Natural killer cell (primary cell): ENCODE data around the gene FAM25A. TPM values are rescaled to one million over a fixed set of nuclear protein-coding genes. Genes with fewer than 3 reads are reported as not detected.
"Not testable (repeated sequence)": the region's sequence is repeated elsewhere in the genome, so short reads cannot be mapped to it uniquely, and the experiment has no call there.

Experiments used
- ATAC-seq, 3 donors: fragments of 150-1000 bp in 2 of 3; fragments of 200-7000 bp in 1 of 3; cut with Tn5 transposase; 1 replicate in 1 of 3; 2 replicates in 2 of 3; pipeline ENCODE4 v1.10.0; 2021; ENCODE audit warnings: mild to moderate bottlenecking in 2 of 3, moderate library complexity in 2 of 3
- DNase-seq, 2 donors: peaks; one replicate each; pipeline versions ENCODE4 v3.0.0 to v3.0.0-alpha.2; 2013 to 2021; ENCODE audit warnings: mixed read lengths in 1 of 2
- H3K27ac ChIP-seq: one replicate; pipeline ENCODE4 v1.5.1; 2013; ENCODE audit warnings: mild to moderate bottlenecking, low read length
- H3K27me3 ChIP-seq: one replicate; pipeline ENCODE4 v1.6.1; 2013; ENCODE audit warnings: low read length; ENCODE audit not compliant: control insufficient read depth, insufficient read depth
- H3K36me3 ChIP-seq: one replicate; pipeline ENCODE4 v1.6.1; 2013; ENCODE audit warnings: low read length; ENCODE audit not compliant: control insufficient read depth, insufficient read depth
- H3K4me1 ChIP-seq: one replicate; pipeline ENCODE4 v1.6.1; 2013; ENCODE audit warnings: low read length; ENCODE audit not compliant: control insufficient read depth, insufficient read depth
- H3K4me3 ChIP-seq: one replicate; pipeline ENCODE4 v1.5.1; 2013; ENCODE audit warnings: low read length
- H3K9me3 ChIP-seq: one replicate; pipeline ENCODE4 v1.6.1; 2013; ENCODE audit warnings: low read length; ENCODE audit not compliant: control insufficient read depth, insufficient read depth
- H3K27ac Mint-ChIP-seq, 2 donors: one replicate each; pipeline ENCODE4 v1.8.0; 2022; ENCODE audit warnings: mild to moderate bottlenecking in 2 of 2, mixed read lengths in 2 of 2, moderate library complexity in 1 of 2
- H3K27me3 Mint-ChIP-seq, 2 donors: one replicate each; pipeline ENCODE4 v1.8.0; 2022; ENCODE audit warnings: low read depth in 2 of 2, mixed read lengths in 2 of 2
- H3K36me3 Mint-ChIP-seq: one replicate; pipeline ENCODE4 v1.8.0; 2022; ENCODE audit warnings: mixed read lengths
- H3K4me1 Mint-ChIP-seq, 2 donors: one replicate each; pipeline ENCODE4 v1.8.0; 2022; ENCODE audit warnings: mixed read lengths in 2 of 2
- H3K4me3 Mint-ChIP-seq: one replicate; pipeline ENCODE4 v1.8.0; 2022; ENCODE audit warnings: mild to moderate bottlenecking, moderate library complexity, mixed read lengths
- H3K9me3 Mint-ChIP-seq, 2 donors: one replicate each; pipeline ENCODE4 v1.8.0; 2022; ENCODE audit warnings: mixed read lengths in 2 of 2
- WGBS: methylation state at CpG from one replicate; pipeline ENCODE4 v1.1.7; 2013; ENCODE audit warnings: missing lambda C conversion rate; ENCODE audit not compliant: insufficient coverage; 5-methylcytosine and 5-hydroxymethylcytosine counted together
- intact Hi-C: fragments of 100-400 bp; cut with micrococcal nuclease; formaldehyde crosslinking; loops from one replicate; pipeline ENCODE4 v1.14.2; 2022
- total RNA-seq, 4 donors: library from RNA; stranded (reverse); fragments of 120-200 nt in 1 of 4; gene quantifications; one replicate each; pipeline versions ENCODE4 v1.2.3 to v1.2.4, GENCODE V29; 2013 to 2022
- TF ChIP-seq, protein P1 (sequence below): fragments of 200-600 bp; IDR thresholded peaks from one replicate; pipeline ENCODE4 v1.8.0; 2022; ENCODE audit warnings: antibody characterized with exemption

Gene FAM25A
- total RNA-seq, 3 donors from 2014 or later (not counting 1 experiment from before 2014, with no cell fraction given), result not detected

DNA sequence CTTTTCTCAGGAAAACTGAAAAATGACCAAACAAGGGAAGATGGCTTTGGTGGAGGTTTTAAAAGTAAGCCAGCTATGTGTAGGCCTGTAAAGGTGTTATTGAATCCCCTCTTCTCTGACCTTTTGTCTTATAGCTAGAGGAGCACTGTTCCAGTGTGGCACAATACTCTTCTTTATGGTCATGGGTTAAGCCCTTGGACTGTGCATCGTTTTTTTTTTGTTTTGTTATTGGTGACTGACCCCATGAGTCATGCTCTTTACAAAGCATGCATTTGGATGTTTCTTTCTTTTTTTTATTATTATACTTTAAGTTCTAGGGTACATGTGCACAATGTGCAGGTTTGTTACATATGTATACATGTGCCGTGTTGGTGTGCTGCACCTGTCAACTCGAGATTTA is 19.6 kb upstream of the FAM25A start:
- Mint-ChIP-seq H3K4me1 (no peaks in the 10 kb centered on the region), H3K36me3 (no peaks in the 10 kb centered on the region), H3K27me3 (peaks cover 4 to 8% of the 10 kb centered on the region in 2 donors), H3K27ac (no peak overlapping the region), H3K4me3 (no peak overlapping the region), H3K9me3 (no peaks in the 10 kb centered on the region)
- H3K36me3 ChIP-seq, result no peaks in the 10 kb centered on the region
- TF ChIP-seq, protein P1, sequence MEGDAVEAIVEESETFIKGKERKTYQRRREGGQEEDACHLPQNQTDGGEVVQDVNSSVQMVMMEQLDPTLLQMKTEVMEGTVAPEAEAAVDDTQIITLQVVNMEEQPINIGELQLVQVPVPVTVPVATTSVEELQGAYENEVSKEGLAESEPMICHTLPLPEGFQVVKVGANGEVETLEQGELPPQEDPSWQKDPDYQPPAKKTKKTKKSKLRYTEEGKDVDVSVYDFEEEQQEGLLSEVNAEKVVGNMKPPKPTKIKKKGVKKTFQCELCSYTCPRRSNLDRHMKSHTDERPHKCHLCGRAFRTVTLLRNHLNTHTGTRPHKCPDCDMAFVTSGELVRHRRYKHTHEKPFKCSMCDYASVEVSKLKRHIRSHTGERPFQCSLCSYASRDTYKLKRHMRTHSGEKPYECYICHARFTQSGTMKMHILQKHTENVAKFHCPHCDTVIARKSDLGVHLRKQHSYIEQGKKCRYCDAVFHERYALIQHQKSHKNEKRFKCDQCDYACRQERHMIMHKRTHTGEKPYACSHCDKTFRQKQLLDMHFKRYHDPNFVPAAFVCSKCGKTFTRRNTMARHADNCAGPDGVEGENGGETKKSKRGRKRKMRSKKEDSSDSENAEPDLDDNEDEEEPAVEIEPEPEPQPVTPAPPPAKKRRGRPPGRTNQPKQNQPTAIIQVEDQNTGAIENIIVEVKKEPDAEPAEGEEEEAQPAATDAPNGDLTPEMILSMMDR, result no peak
- no peaks in the 10 kb centered on the region for H3K27me3 ChIP-seq
- no peaks in the 10 kb centered on the region for H3K9me3 ChIP-seq
- 90% methylated on average over 1 of the region's 3 CpGs for WGBS
- intact Hi-C loops, result no loop called here
- DNase-seq, result no peak
- no peak overlapping the region for H3K4me3 ChIP-seq
- no peaks in the 10 kb centered on the region for H3K4me1 ChIP-seq
- ATAC-seq, result no peak
- H3K27ac ChIP-seq, result no peak overlapping the region

DNA sequence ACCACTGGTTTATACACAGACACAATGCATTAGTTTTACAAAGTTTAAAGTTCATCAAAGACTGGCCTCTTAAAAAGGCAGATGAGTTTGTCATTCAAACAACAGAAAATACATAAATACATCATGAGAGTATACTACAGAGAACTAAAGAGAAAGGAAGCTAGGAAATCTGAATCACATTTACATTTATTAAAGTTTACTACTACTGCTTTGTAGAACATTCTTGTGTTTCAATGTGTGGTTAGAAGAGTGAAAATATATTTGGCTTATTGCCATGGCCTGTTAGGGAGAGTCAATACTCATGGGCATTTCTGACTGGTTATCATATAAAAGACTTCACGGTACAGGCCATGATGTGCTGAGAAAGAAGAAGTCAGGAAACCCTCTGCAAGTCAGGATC is 13.0 kb upstream of the FAM25A start:
- H3K27ac Mint-ChIP-seq, H3K27me3 Mint-ChIP-seq: not testable (repeated sequence)

DNA sequence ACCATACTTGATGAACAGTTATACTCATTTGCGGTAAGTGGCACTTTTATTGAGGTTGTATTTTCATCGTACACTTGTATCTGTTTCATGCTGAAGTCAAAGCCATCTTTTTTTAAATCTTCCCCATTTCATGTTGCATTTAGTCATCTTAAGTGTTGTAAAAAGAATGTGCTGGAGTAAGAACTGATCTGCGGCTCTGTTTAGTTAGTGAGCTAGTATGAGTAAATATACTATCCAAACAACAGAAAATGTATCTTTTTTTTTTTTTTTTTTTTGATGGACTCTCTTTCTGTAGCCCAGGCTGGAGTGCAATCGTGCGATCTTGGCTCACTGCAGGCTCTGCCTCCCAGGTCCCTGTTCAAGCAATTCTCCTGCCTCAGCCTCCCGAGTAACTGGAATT is 12.4 kb upstream of the FAM25A start:
- H3K4me1 ChIP-seq, ATAC-seq, DNase-seq, H3K36me3 Mint-ChIP-seq, intact Hi-C loops, H3K27me3 Mint-ChIP-seq, H3K27ac Mint-ChIP-seq, H3K27ac ChIP-seq, H3K27me3 ChIP-seq, H3K4me3 ChIP-seq, H3K36me3 ChIP-seq, H3K9me3 ChIP-seq, H3K4me1 Mint-ChIP-seq, H3K4me3 Mint-ChIP-seq, H3K9me3 Mint-ChIP-seq: not testable (repeated sequence)
- 100% methylated on average over 1 of the region's 6 CpGs for WGBS

More for the DNA sequence above, 13.0 kb upstream of the FAM25A start:
- H3K4me3 Mint-ChIP-seq, H3K36me3 ChIP-seq, H3K9me3 ChIP-seq, H3K4me1 ChIP-seq, H3K36me3 Mint-ChIP-seq, DNase-seq, intact Hi-C loops, H3K27ac ChIP-seq, H3K4me3 ChIP-seq, H3K4me1 Mint-ChIP-seq, H3K27me3 ChIP-seq, ATAC-seq, H3K9me3 Mint-ChIP-seq: not testable (repeated sequence)
- WGBS, result no CpG with 5 or more reads among the region's 1 CpG

DNA sequence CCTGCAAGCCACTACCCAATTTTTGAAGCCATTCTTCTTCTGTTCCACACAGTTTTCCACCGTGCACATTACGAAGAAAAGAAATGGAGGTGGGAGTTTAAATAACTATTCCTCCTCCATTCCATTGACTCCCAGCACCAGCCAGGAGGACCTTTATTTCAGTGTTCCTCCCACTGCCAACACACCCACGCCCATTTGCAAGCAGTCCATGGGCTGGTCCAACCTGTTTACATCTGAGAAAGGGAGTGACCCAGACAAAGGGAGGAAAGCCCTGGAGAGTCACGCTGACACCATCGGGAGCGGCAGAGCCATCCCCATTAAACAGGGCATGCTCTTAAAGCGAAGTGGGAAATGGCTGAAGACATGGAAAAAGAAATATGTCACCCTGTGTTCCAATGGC is 11.8 kb upstream of the FAM25A start:
- H3K4me3 Mint-ChIP-seq, H3K27me3 Mint-ChIP-seq, DNase-seq, H3K27ac Mint-ChIP-seq, H3K36me3 ChIP-seq, H3K4me3 ChIP-seq, H3K4me1 Mint-ChIP-seq, H3K9me3 Mint-ChIP-seq, H3K27me3 ChIP-seq, H3K27ac ChIP-seq, H3K4me1 ChIP-seq, H3K9me3 ChIP-seq, ATAC-seq, H3K36me3 Mint-ChIP-seq, intact Hi-C loops: not testable (repeated sequence)
- 98% methylated on average over 4 of the region's 7 CpGs for WGBS

DNA sequence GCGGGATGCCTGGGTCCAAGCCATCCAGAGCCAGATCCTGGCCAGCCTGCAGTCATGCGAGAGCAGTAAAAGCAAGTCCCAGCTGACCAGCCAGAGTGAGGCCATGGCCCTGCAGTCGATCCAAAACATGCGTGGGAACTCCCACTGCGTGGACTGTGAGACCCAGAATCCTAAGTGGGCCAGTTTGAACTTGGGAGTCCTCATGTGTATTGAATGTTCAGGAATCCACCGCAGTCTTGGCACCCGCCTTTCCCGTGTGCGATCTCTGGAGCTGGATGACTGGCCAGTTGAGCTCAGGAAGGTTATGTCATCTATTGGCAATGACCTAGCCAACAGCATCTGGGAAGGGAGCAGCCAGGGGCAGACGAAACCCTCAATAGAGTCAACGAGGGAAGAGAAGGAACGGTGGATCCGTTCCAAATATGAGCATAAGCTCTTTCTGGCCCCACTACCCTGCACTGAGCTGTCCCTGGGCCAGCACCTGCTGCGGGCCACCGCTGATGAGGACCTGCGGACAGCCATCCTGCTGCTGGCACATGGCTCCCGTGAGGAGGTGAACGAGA is 10.9 kb upstream of the FAM25A start:
- H3K36me3 ChIP-seq, H3K4me3 Mint-ChIP-seq, DNase-seq, H3K4me1 Mint-ChIP-seq, intact Hi-C loops, H3K27me3 ChIP-seq, H3K27ac ChIP-seq, H3K27ac Mint-ChIP-seq, ATAC-seq, H3K9me3 Mint-ChIP-seq, H3K27me3 Mint-ChIP-seq, H3K36me3 Mint-ChIP-seq, H3K4me1 ChIP-seq, H3K9me3 ChIP-seq, H3K4me3 ChIP-seq: not testable (repeated sequence)
- 95% methylated on average over 9 of the region's 18 CpGs for WGBS

DNA sequence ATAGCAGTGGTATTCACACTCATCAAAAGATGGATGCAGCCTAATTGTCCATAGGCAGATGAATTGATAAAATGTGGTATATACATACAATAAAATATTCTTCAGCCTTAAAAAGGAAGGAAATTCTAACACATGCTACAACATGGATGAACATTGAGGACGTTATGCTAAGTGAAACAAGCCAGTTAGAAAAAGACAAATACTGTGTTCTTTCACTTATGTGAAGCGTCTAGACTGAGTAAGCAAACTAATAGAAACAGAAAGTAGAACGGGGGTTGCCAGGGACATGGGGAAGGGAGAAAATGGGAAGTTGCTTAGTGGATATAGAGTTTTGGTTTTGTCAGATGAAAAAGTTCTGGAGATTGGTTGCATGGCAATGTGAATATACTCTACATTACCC is 6.6 kb upstream of the FAM25A start:
- H3K4me1 Mint-ChIP-seq, H3K4me3 ChIP-seq, H3K27me3 Mint-ChIP-seq, H3K4me1 ChIP-seq, H3K27me3 ChIP-seq, DNase-seq, H3K36me3 ChIP-seq, H3K9me3 ChIP-seq, H3K27ac ChIP-seq, H3K9me3 Mint-ChIP-seq, ATAC-seq, H3K36me3 Mint-ChIP-seq, H3K4me3 Mint-ChIP-seq, H3K27ac Mint-ChIP-seq, intact Hi-C loops: not testable (repeated sequence)
- no CpG with 5 or more reads among the region's 3 CpGs for WGBS

DNA sequence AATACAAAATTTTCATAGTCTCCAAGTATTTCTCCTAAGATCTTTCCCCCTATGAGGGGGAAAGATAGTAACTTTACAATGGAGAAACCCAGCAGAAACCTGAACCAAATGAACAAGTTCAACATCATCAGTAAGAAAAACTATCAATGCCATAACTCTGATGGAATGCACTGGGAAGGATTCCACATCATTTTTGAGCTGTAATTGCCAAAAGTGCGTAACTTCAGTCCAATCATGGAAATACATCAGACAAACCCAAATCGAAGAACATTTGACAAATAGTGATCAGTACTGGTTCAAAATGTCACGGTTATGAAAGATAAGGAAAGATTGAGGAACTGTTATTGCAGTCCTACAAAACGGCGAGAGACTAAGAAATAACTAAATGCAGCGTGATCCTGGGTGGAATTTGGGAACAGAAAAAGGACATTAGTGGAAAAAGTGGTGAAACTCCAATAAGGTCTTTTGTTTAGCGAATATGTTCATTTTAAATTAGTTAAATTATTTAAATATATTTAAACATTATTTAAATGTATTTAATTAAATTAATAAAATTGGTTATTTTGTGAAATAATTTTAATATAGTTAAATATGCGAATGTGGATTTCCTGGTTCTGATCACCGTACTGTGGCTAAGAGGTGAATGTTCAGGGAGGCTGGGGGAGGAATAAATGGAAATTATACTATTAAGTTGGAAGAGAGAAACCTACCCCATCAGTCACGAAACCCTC is 4.9 kb upstream of the FAM25A start:
- intact Hi-C loops, ATAC-seq: not testable (repeated sequence)

More for the DNA sequence above, 4.9 kb upstream of the FAM25A start:
- not testable (repeated sequence) for H3K27me3 ChIP-seq, H3K36me3 Mint-ChIP-seq, H3K27ac Mint-ChIP-seq, H3K4me3 Mint-ChIP-seq, H3K4me1 Mint-ChIP-seq, H3K9me3 ChIP-seq, H3K27me3 Mint-ChIP-seq, H3K4me3 ChIP-seq, H3K9me3 Mint-ChIP-seq, H3K36me3 ChIP-seq, DNase-seq, H3K27ac ChIP-seq, H3K4me1 ChIP-seq
- 100% methylated on average over 1 of the region's 10 CpGs for WGBS
